Posterior cingulate gyrus (tissue), 11 donors: ENCODE data around the gene MASP1.

ENCODE experiments used
- DNase-seq, 10 donors: peaks; one replicate each; pipeline versions ENCODE4 v3.0.0 to v3.0.0-alpha.2; 2020 to 2021; ENCODE audit warnings: mixed read lengths in 3 of 10
- intact Hi-C: fragments of 100-400 bp; cut with DNase I; formaldehyde crosslinking; loops from one replicate; pipeline ENCODE4 v1.15.1; 2023

The MASP1 gene, protein sequence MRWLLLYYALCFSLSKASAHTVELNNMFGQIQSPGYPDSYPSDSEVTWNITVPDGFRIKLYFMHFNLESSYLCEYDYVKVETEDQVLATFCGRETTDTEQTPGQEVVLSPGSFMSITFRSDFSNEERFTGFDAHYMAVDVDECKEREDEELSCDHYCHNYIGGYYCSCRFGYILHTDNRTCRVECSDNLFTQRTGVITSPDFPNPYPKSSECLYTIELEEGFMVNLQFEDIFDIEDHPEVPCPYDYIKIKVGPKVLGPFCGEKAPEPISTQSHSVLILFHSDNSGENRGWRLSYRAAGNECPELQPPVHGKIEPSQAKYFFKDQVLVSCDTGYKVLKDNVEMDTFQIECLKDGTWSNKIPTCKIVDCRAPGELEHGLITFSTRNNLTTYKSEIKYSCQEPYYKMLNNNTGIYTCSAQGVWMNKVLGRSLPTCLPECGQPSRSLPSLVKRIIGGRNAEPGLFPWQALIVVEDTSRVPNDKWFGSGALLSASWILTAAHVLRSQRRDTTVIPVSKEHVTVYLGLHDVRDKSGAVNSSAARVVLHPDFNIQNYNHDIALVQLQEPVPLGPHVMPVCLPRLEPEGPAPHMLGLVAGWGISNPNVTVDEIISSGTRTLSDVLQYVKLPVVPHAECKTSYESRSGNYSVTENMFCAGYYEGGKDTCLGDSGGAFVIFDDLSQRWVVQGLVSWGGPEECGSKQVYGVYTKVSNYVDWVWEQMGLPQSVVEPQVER

DNA sequence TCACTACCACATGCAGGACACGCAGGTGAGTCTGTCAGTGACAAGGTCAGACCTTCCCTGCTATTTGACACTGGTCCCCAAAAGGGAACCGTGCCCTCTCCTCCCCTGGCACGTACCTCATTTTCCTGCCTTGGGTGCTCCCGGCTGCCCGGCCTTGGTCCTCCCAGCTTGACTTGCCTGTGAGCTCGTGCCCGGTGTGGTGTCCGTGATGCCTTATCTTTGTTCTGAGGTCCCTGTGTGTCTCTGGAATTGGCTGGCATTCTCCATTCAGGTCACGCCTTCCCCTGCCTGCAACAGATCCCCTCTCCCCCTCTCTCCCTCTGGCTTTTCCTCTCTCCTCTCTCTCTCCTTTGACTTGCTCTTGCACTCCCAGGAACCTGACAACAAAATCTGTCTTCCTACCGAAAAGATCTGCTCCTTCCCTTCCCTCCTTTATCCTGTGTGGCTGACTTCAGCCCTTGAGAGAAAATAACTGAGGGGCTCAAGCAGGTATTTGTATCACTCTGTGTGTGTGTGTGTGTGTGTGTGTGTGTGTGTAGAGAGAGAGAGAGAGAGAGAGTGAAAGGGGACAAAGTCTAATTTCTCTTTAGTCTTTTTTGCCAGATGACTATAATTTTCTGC is at the start of gene MASP1:
TSS of gene MASP1 (minus strand) at position 226 of the 621 bp plus-strand sequence. CDS start at position 121, 105 bp downstream.
- intact Hi-C loops: loop anchor here (5.0 kb wide), 1 partner anchor 69 kb away; no protein-coding TSS in a partner anchor
- peak in 3 of 10 donors; percentile 9 to 81 (median 70) for DNase-seq

DNA sequence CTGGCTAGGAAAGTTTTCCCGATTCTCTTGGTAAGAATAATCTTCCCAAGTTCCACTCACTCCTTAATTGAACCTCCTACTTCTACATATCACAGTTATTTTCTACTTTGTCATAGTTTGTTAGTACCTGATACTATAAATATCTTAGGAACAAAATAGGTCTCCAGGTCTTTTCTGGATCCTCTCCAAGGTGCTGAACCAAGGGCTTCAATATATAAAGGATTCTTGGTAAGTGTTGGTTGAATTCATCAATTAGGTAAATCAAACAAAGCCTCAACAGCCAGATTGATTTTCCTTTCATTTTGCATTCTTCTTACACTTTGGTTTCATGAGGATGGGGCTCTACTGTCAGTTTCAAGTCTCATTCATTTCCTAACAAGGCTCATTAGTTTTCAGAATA is 49.0 kb upstream of the MASP1 start:
- no peak for DNase-seq
- intact Hi-C loops: no loop called here

DNA sequence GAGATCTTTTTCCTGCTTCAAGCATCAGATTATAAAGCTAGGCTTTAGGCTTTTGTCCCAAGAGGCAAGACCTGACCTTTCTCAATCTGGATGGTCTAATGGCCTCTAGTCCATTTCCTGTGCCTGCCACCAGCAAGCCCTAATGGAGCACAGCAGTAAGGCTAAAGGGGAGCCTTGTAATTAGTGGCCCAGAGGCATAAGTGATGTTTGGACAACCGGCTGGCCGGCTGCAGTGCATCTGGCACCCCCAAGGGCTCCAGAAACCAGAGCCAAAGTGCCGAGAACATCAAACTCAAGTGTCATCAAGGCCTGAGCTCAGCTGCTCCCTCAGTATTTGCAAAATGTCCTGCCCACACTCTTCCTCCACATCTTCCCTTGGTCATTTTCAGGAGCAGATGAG is 44.8 kb upstream of the MASP1 start:
- intact Hi-C loops: no loop called here
- DNase-seq: no peak

DNA sequence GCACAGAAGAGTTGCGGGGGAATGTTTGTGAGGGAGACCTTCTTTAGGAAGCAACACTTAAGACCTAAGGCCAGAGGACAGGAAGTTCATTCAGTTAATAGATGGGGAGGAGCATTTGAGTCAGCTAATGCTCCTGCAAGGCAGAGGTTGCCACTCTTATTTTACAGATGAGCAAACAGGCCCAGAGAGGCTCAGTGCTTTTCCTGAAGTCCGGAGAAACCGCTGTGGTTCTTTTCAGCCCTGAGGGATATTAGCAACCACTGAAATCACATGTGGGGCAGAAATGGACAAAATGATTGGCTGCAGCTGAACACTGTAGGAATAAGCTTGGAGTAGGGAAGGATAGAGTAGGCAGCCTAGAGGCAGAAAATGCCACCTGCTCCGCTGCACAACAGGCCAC is 43.4 kb upstream of the MASP1 start:
- intact Hi-C loops: no loop called here
- DNase-seq: no peak

DNA sequence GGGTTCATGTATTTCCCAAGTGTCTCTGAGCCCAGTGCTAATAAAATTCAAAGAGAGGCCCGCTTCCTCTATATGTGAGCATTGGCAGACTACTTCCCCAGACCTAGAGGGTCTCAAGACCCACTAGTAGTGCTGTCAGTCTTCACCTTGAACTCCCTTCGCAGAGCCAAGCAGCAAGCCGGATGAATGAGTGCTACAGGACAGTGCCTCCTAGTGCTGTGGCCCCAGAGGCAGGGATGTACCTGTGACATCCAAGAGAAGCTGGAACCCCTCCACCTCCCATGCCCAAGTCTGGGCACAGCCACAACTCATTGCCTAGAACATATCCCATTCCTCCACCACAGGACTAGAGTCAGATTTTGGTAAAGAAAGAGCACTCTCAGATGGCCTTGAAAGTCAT is 37.2 kb upstream of the MASP1 start:
- intact Hi-C loops: loop anchor here (5.0 kb wide), 1 partner anchor 1729 kb away; no protein-coding TSS in a partner anchor
- no peak for DNase-seq

DNA sequence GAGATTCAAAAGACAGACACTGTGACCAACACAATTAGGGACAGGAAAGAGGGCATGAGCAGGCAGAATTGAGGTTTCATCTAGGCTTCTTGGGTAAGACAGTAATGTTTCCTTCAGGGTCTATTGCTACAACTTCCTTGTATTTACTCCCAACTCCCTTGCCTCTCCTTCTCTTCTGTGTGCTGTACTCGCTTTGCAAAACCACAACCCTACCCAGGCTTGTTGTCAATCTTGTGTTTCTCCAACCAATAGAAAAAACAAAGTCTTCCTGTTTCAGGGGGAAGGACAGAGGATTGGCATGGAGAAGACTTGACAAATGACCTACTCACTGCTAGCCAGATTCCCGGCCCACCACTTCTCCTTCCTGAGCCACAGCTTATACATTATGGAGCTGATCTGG is 36.3 kb upstream of the MASP1 start:
- no peak for DNase-seq
- intact Hi-C loops: loop anchor here (5.0 kb wide), 1 partner anchor 1729 kb away; no protein-coding TSS in a partner anchor

DNA sequence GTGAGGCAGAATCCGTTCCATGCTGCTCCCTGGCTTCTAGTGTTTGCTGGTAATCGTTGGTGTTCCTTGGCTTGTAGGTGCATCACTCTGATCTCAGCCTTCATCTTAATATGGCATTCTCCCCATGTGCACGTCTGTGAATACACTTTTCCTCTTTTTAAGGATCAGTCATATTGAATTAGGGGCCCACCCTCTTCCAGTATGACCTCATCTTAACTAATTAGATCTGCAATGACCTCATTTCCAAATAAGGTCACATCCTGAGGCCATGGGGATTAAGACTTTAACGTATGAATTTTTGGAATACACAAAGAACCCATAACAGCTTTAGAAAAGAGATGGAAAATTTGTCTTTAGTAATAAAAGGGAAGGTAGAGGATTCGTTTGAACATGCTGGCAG is 34.1 kb upstream of the MASP1 start:
- intact Hi-C loops: loop anchor here (5.0 kb wide), 1 partner anchor 1732 kb away; no protein-coding TSS in a partner anchor
- no peak for DNase-seq

DNA sequence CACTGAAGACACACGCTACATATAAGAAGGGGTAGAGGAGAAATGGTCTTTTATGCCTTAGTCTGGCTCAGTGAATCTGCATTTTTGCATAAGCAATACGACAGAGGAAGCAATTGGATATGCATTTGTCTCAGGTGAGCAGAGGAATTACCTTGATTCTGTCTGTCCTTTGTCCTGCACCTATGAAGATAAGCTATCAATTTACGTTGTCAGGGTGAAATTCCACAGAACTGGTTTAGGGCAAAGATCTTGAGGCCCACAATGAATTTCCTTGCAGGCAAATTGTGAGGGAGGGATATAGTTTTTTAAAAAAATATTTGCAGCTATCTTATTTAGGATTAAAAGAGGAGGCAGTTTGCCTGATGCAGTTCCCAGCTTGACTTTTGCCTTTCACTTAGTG is 31.6 kb upstream of the MASP1 start:
- intact Hi-C loops: no loop called here
- DNase-seq: no peak

DNA sequence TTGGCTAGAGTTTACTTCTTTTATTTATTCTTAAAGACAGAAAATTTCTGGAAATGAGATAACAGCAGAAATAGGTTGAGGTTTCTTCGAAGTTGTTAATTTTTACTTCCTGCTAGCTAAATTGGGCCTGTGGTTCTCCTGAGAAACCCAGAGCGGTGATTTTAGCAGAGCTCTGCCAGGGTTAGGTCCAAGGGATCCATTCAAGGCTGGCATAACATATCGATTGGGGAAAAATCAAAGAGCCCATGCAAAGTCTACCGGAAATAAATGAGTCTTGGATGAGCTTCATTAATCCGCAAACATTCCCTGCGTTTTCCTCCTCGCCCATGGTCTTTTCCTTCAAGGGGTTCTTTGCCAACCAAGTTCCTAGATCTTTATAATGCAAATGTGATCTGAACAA is 30.8 kb upstream of the MASP1 start:
- intact Hi-C loops: no loop called here
- no peak for DNase-seq

DNA sequence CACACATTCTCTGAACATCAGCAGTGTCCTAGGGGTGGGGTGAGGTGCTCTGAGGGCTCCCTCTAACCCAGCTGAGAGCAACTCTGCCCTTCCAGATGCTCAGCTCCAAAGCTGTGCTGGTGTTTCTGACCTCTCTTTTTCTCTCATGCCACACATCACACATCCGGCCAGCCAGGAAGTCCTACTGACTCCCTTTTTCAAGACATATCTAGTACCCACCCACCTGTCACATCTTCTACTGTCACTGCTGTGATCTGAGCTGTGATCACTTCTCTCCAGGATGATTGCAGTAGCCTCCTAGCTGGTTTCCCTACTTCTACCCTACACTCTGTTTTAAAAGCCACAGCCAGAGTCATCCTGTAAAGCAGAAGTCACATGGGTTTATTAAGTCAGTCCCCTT is 30.2 kb upstream of the MASP1 start:
- intact Hi-C loops: no loop called here
- no peak for DNase-seq

DNA sequence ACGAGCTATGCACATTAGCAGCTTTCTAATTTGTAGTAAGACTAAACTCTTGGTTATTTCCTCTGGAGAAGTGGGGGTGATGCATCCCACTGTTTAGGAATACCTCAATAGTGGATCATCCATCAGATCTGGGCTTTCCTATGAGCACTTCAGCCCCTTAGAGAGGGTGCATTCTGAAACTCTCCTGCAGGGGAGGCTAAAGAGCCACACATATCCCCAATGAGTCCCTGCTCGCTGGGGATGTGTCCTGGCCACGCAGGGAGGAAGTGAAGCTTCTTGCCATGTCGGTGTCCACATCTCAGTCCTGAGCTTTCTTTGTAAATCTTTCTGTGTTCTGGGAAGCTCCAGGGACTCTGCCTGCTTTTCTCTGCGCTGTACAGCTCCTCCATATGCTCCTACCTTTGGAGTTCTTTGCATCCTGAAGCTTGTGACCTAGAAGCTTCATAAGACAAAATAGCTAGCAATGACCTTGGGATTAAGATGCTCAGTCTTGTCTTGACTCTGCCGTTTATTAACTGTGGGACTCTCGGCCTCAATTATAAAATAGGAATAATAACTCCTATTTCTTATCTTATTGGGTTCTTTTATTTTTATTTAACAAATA is 28.3 kb upstream of the MASP1 start:
- peak; percentile 33 to 90 (median 71) for DNase-seq
- intact Hi-C loops: loop anchor here (1.0 kb wide), 2 partner anchors 100 to 360 kb away; no protein-coding TSS in a partner anchor

DNA sequence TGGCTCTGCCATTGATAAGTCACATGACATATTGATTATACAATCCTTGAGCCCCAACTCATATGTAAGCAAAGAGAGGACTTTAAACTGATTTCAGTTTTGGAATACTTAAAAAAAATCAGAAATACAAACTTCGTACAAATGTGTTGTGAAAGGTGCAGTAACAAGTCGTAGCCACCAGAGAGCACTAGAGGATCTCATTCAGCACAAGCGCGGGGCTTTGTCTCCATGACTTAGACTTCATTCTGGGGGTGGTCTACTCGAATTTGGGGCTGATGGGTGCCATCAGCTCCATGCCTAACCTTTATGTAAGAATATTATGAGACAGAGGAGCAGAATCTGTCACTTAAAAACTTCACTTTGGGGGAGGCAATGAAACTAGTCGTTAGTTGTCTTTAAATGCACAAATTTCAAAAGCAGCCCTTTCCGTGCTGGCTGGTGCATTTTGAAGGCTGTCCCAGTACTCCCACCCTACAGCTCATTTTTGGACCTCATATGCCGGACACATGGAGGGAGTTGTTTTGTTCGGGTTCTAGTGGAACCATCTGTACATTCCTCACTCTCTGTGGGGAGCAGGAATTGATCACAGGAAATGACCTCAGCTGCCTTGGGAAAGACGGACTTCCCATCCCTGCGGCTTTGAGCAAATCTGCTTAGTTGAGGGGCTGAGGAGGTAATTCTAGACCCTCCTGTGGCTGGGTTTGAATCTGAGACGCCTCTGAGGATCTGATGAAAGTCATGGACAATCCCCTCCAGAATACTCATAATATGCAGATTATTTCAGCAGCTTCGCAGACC is 27.5 kb upstream of the MASP1 start:
- intact Hi-C loops: loop anchor here (1.0 kb wide), 3 partner anchors 99 to 395 kb away; no protein-coding TSS in a partner anchor
- DNase-seq: peak in 5 of 10 donors; percentile 15 to 50 (median 48)

DNA sequence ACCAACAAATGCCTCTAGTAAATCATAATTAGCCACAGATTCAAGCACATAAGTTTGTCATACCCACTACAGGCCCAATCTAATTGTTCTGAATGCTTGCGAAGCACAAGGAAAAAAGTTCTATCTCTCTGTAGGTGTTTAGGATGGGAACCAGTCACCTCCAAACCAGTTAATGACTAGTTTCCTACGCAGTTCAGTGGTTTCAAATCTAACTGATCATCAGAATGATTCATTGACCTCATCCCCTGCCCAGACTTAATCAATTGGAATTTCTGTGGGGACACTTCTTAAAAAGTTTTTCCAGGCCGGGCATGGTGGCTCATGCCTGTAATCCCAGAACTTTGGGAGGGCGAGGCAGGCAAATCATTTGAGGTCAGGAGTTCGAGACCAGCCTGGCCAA is 24.3 kb upstream of the MASP1 start:
- no peak for DNase-seq
- intact Hi-C loops: no loop called here

DNA sequence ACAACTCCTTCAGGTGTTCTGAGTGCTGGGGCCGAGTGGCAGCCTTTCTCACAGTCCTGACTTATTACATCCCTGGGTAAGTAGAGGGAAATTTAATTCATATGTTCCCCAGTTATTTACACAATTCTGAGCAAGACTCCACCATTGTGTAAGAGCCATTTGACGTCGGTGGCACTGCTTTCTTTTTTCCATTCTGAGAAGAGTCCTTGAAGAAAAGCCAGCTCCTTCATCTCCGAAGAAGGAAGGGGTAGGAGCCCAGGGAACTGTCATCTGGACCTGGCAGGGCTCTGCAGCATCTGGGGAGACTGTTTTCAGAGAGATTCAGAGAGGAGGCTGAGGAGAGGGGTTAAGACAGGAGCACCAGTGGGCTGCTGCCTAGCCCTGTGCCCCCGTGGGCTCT is 22.6 kb upstream of the MASP1 start:
- no peak for DNase-seq
- intact Hi-C loops: no loop called here

DNA sequence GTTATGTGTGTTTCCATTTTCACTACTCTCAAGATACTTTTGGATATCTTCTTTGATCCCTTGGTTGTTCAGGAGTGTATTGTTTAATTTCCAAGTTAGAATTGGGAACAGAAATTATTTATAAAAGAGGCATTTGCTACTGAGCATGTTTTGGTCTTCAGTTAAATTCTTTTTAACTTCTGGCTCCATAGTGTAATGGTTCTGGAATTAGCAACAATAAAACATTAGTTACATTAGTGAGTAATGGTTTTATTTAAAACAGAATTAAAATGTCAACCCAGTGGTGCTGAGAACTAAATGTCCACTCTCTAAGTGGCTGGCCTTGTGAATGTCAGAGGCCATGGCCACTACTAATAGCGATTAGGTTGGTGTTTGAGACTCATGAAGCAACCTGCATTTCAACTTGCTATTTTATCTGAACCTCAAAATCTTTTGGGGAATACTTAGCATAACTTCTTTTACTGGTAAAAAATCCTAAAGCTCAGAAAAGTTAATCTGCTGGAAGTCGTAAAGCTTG is 19.5 kb upstream of the MASP1 start:
- intact Hi-C loops: no loop called here
- DNase-seq: no peak

DNA sequence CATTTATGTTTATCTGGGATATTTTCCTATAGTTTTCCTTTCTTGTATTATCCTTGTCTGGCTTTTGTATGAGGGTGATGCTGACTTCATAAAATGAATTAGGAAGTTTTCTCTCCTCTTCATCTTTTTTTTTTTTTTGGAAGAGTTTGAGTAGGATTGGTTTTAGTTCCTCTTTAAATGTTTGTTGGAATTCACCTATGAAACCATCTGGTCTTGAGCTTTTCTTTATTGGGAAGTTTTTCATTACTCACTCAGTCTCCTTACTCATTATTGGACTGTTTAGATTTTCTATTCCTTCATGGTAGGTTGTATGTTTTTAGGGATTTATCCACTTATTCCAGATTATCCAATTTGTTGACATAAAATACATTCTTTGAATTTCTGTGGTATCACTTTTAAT is 18.7 kb upstream of the MASP1 start:
- no peak for DNase-seq
- intact Hi-C loops: no loop called here

DNA sequence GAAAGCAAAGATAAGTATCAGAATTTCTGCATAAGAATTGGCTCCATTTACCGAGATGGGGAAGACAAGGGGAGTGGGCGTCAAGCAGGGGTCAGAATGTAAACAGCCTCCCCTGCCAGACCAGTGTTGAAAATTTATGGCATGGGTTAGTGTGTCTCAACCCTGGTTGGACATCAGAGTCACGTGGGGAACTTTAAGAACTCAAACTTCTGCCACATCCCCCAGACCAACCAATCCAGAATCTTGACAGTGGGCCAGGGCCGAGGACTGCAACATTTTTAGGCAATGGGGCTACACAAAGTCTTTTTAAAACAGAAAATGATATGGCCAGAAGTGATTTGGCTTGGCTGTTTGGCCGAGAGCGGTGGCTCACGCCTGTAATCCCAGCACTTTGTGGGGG is 14.3 kb upstream of the MASP1 start:
- DNase-seq: no peak
- intact Hi-C loops: no loop called here

DNA sequence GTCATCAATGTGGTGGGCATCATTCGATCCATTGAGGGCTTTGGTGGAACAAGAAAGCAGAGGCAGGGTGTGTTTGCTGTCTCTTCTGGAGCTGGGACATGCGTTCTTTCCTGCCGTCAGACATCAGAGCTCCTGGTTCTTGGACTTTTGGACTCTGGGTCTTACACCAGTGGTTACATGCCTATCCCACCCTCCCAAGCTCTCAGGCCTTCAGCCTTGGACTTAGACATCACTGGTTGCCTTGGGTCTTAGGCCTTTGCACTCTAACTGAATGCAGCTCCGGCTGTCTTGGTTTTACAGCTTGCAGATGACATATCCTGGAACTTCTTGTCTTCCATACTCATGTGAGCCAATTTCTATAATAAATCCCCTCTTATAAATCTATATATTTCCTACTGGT is 8.1 kb upstream of the MASP1 start:
- intact Hi-C loops: no loop called here
- no peak for DNase-seq

DNA sequence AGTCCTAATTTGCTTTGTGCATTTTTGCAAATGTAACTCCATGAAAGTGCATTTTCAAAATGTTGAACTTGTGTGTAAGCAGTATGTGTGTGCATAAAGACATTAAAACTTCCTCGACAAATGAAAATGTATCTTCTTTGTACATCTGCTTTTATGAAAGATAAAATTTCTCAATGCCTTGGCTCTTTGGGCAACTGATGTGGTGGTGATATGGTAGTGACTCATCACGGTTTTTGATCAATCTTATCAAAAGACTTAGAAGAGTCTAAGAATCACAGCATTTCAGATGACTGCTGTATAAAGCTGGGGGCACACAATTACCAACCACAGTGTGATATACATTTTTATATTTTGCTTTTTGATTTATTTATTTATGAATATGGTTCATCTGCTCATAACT is 5.4 kb upstream of the MASP1 start:
- DNase-seq: no peak
- intact Hi-C loops: no loop called here

DNA sequence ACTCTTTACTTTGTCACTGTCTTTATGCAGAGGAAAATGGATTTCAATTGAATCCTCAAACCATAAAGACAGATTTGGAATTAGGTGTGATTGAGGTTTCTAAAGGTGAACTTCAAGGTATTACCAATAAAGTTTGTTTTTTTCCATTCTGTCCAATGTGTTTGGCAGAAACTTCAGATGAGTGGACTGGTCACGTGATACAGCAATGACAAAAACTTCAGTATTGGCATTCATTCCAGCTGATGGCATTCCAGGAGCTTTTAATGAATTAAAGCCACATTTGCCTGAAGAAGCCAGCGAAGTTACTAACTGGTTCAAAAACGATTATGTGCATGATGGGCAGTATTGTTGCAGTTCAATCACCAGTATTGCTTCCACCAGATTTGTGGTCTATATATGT is 4.5 kb upstream of the MASP1 start:
- no peak for DNase-seq
- intact Hi-C loops: no loop called here
